ENCODE measurements around the gene CEP192.

GRCh38 chr18:13095466-13095865 lies 104.3 kb downstream of the CEP192 start:
- TF ChIP-seq CTCF (IDR thresholded peaks at IDR 0.05; ENCODE audit: insufficient read depth, low read depth, low read length) = no peak
- no peak for TF ChIP-seq EZH2 (IDR thresholded peaks at IDR 0.05; ENCODE audit: insufficient read depth, low read length)
